A673 (cell line): ENCODE results near the gene SNRNP70.

Experiments
- CTCF ChIP-seq: fragments of 300-800, 200-600 bp; sonication (generic); conservative IDR thresholded peaks from 2 replicates; pipeline ENCODE4 v1.5.1; 2017; ENCODE audit warnings: low read depth, mild to moderate bottlenecking, antibody characterized with exemption, low read length, moderate library complexity, mixed read lengths
- EZH2 ChIP-seq: fragments of 200-600 bp; sonication (generic); IDR thresholded peaks from 2 replicates; pipeline ENCODE4 v1.6.1; 2017; ENCODE audit warnings: borderline replicate concordance, low read depth, mild to moderate bottlenecking, mixed read lengths, antibody characterized with exemption, low read length; ENCODE audit not compliant: poor library complexity, severe bottlenecking

- no peak for TF ChIP-seq EZH2
- no peak for TF ChIP-seq CTCF
Measured at GRCh38 chr19:49111218-49111998, 26.2 kb downstream of the SNRNP70 start.
